ENCODE data around the gene WARS2.

WARS2 gene

GRCh38 chr1:119006406-119007279 lies 133.8 kb downstream of the WARS2 start:
- in situ Hi-C loops (cut with MboI; ENCODE audit: low sequenced_read_pairs, unreplicated experiment), result loop anchor here (25.0 kb wide), 1 partner anchor 844 kb away; no protein-coding TSS in a partner anchor
- TF ChIP-seq, protein P1, sequence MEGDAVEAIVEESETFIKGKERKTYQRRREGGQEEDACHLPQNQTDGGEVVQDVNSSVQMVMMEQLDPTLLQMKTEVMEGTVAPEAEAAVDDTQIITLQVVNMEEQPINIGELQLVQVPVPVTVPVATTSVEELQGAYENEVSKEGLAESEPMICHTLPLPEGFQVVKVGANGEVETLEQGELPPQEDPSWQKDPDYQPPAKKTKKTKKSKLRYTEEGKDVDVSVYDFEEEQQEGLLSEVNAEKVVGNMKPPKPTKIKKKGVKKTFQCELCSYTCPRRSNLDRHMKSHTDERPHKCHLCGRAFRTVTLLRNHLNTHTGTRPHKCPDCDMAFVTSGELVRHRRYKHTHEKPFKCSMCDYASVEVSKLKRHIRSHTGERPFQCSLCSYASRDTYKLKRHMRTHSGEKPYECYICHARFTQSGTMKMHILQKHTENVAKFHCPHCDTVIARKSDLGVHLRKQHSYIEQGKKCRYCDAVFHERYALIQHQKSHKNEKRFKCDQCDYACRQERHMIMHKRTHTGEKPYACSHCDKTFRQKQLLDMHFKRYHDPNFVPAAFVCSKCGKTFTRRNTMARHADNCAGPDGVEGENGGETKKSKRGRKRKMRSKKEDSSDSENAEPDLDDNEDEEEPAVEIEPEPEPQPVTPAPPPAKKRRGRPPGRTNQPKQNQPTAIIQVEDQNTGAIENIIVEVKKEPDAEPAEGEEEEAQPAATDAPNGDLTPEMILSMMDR (IDR thresholded peaks at IDR 0.05; ENCODE audit: borderline replicate concordance, control extremely low read depth, extremely low read depth, insufficient read depth, missing control alignments), result no peak
- no peak for DNase-seq (ENCODE audit: low spot score)

- no peak for DNase-seq (ENCODE audit: low spot score)
- TF ChIP-seq, protein P1 (IDR thresholded peaks at IDR 0.05; ENCODE audit: borderline replicate concordance, control extremely low read depth, extremely low read depth, insufficient read depth, missing control alignments), result no peak
- in situ Hi-C loops (cut with MboI; ENCODE audit: low sequenced_read_pairs, unreplicated experiment), result loop anchor here (25.0 kb wide), 1 partner anchor 844 kb away; no protein-coding TSS in a partner anchor
These were observed 134.6 kb downstream of the WARS2 start for GRCh38 chr1:119005724-119006405.

DNA sequence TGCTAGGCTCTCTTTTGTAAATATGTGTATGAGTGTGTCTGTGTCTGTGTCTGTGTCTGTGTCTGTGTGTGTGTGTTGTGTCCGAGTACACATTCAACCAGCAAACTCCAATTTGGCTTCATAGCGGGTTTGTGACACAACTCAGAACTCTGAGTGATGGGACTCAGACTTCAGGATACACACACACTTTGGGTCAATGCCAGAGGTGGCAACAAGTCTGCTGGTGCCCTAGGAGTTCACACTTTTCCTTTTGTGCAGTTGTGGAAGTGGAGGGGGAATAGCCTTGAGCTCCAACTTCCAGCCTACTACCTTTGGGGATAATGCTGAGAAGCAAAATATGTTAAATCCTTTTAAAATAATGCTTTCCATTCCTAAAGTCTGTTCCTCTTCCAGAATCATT lies 135.7 kb downstream of the WARS2 start:
- TF ChIP-seq, protein P1 (IDR thresholded peaks at IDR 0.05; ENCODE audit: borderline replicate concordance, control extremely low read depth, extremely low read depth, insufficient read depth, missing control alignments), result no peak
- in situ Hi-C loops (cut with MboI; ENCODE audit: low sequenced_read_pairs, unreplicated experiment), result loop anchor here (25.0 kb wide), 1 partner anchor 842 kb away; no protein-coding TSS in a partner anchor
- DNase-seq (ENCODE audit: low spot score), result no peak

GRCh38 chr1:119004129-119004527 lies 136.3 kb downstream of the WARS2 start:
- in situ Hi-C loops (cut with MboI; ENCODE audit: low sequenced_read_pairs, unreplicated experiment), result loop anchor here (25.0 kb wide), 1 partner anchor 842 kb away; no protein-coding TSS in a partner anchor
- no peak for DNase-seq (ENCODE audit: low spot score)
- TF ChIP-seq, protein P1 (IDR thresholded peaks at IDR 0.05; ENCODE audit: borderline replicate concordance, control extremely low read depth, extremely low read depth, insufficient read depth, missing control alignments), result no peak

DNA sequence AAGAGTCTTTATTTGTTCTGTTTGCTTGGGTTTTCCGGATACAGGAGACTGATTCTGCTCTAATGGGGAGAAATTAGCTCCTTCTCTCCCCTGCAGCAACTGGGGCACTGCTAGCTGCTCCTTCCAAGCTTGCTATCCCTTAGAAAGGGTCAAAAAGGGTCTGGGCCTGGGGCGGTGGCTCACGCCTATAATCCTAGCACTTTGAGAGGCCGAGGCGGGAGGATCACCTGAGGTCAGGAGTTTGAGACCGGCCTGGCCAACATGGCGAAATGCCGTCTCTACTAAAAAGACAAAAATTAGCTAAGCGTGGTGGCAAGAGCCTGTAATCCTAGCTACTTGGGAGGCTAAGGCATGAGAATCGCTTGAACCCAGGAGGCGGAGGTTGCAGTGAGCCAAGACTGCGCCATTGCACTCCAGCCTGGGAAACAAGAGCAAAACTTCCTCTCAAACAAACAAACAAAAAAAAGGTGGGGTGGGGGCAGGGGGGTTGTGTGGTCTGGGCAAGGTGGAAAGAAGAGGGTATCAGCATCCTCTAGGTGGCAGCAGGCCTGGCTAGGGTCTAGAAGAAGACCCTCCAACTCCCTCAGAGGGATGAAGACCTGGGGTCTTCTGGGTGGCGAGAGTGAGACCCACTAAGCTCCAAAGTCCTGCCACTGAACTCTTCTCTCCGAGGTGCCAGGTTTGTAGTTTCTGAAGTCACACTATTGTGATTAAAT lies 136.9 kb downstream of the WARS2 start:
- no peak for DNase-seq (ENCODE audit: low spot score)
- in situ Hi-C loops (cut with MboI; ENCODE audit: low sequenced_read_pairs, unreplicated experiment), result loop anchor here (25.0 kb wide), 1 partner anchor 841 kb away; no protein-coding TSS in a partner anchor
- TF ChIP-seq, protein P1 (IDR thresholded peaks at IDR 0.05; ENCODE audit: borderline replicate concordance, control extremely low read depth, extremely low read depth, insufficient read depth, missing control alignments), result no peak

Measured in GM13976 (cell line).